ENCODE data around the gene RIN1. TPM values are rescaled to one million over a fixed set of nuclear protein-coding genes. Genes with fewer than 3 reads are reported as not detected.

RIN1 gene
- total RNA-seq, 1 donor from 2014 or later: 0.56 TPM

- Histone ChIP-seq H3F3A (ENCODE audit: low read depth) (no peaks in the 10 kb centered on the region), H3K27me3 (peaks cover 3% of the 10 kb centered on the region), H3K27ac (no peak overlapping the region), H3K9me3 (ENCODE audit: low read depth) (no peaks in the 10 kb centered on the region), H3K4me1 (peaks cover 11% of the 10 kb centered on the region), H2AFZ (replicated peaks) (peak overlapping the region; percentile 70), H3K4me3 (no peak overlapping the region), H4K20me1 (ENCODE audit: low read depth) (no peaks in the 10 kb centered on the region), H3K79me2 (ENCODE audit: low read depth) (no peaks in the 10 kb centered on the region), H3K36me3 (no peaks in the 10 kb centered on the region), H3K4me2 (peak overlapping the region; percentile 47), H3K9ac (no peak overlapping the region)
- Mint-ChIP-seq H3K27ac (peak overlapping the region; percentile 96), H3K9me3 (peaks cover 7% of the 10 kb centered on the region), H3K4me1 (peaks cover 54% of the 10 kb centered on the region), H3K4me3 (no peak overlapping the region), H3K36me3 (no peaks in the 10 kb centered on the region), H3K27me3 (ENCODE audit: insufficient read depth, low read depth) (peaks cover 24% of the 10 kb centered on the region)
- TF ChIP-seq EZH2 (IDR thresholded peaks at IDR 0.05) (no peak), EZH2phosphoT487 (IDR thresholded peaks at IDR 0.05) (no peak), CTCF (IDR thresholded peaks at IDR 0.05) (no peak)
- no peak for DNase-seq (ENCODE audit: low spot score)
Observed at GRCh38 chr11:66324664-66325063, 11.6 kb downstream of the RIN1 start.

GRCh38 chr11:66323684-66324083 lies 12.6 kb downstream of the RIN1 start:
- no peaks in the 10 kb centered on the region for H3K36me3 Mint-ChIP-seq
- H3K79me2 ChIP-seq (ENCODE audit: low read depth): no peaks in the 10 kb centered on the region
- no peaks in the 10 kb centered on the region for H4K20me1 ChIP-seq (ENCODE audit: low read depth)
- TF ChIP-seq CTCF (IDR thresholded peaks at IDR 0.05) (no peak), EZH2phosphoT487 (IDR thresholded peaks at IDR 0.05) (no peak), EZH2 (IDR thresholded peaks at IDR 0.05) (no peak)
- no peak for DNase-seq (ENCODE audit: low spot score)
- H3K27ac ChIP-seq: no peak overlapping the region
- H3K9me3 Mint-ChIP-seq: peaks cover 11% of the 10 kb centered on the region
- H2AFZ ChIP-seq (replicated peaks): no peak overlapping the region
- no peak overlapping the region for H3K4me2 ChIP-seq
- H3K9ac ChIP-seq: no peak overlapping the region
- no peaks in the 10 kb centered on the region for H3K36me3 ChIP-seq
- no peaks in the 10 kb centered on the region for H3K9me3 ChIP-seq (ENCODE audit: low read depth)
- H3K4me3 Mint-ChIP-seq: no peak overlapping the region
- peaks cover 59% of the 10 kb centered on the region for H3K4me1 Mint-ChIP-seq
- H3K27me3 Mint-ChIP-seq (ENCODE audit: insufficient read depth, low read depth): peaks cover 27% of the 10 kb centered on the region
- no peak overlapping the region for H3K27ac Mint-ChIP-seq
- peaks cover 3% of the 10 kb centered on the region for H3K27me3 ChIP-seq
- no peaks in the 10 kb centered on the region for H3F3A ChIP-seq (ENCODE audit: low read depth)
- peaks cover 10% of the 10 kb centered on the region for H3K4me1 ChIP-seq
- no peak overlapping the region for H3K4me3 ChIP-seq

- Mint-ChIP-seq H3K4me3 (peak overlapping the region; percentile 26), H3K27me3 (ENCODE audit: insufficient read depth, low read depth) (peaks cover 27% of the 10 kb centered on the region), H3K36me3 (no peaks in the 10 kb centered on the region), H3K27ac (peak overlapping the region; percentile 46), H3K4me1 (peaks cover 59% of the 10 kb centered on the region), H3K9me3 (peaks cover 12% of the 10 kb centered on the region)
- Histone ChIP-seq H3K4me3 (no peak overlapping the region), H3K27me3 (no peaks in the 10 kb centered on the region), H2AFZ (replicated peaks) (no peak overlapping the region), H3K4me1 (peaks cover 13% of the 10 kb centered on the region), H3K4me2 (no peak overlapping the region), H3K9ac (no peak overlapping the region), H3K36me3 (no peaks in the 10 kb centered on the region), H3K9me3 (ENCODE audit: low read depth) (no peaks in the 10 kb centered on the region), H3K79me2 (ENCODE audit: low read depth) (no peaks in the 10 kb centered on the region), H3F3A (ENCODE audit: low read depth) (no peaks in the 10 kb centered on the region), H4K20me1 (ENCODE audit: low read depth) (no peaks in the 10 kb centered on the region), H3K27ac (no peak overlapping the region)
- TF ChIP-seq CTCF (IDR thresholded peaks at IDR 0.05) (no peak), EZH2 (IDR thresholded peaks at IDR 0.05) (no peak), EZH2phosphoT487 (IDR thresholded peaks at IDR 0.05) (no peak)
- DNase-seq (ENCODE audit: low spot score): no peak
Observed at GRCh38 chr11:66322732-66323427, 13.4 kb downstream of the RIN1 start.
